ENCODE data around the gene CLCN2. TPM values are rescaled to one million over a fixed set of nuclear protein-coding genes. Genes with fewer than 3 reads are reported as not detected.

CLCN2 gene
- total RNA-seq, 1 donor from 2014 or later = 16.9 TPM

GRCh38 chr3:184347321-184348056 is 13.9 kb downstream of the CLCN2 start:
- H3K4me3 Mint-ChIP-seq = no peak overlapping the region

GRCh38 chr3:184346480-184347190 is 14.8 kb downstream of the CLCN2 start:
- Mint-ChIP-seq H3K27ac (peak overlapping the region; percentile 81), H3K27me3 (ENCODE audit: low read depth) (no peaks in the 10 kb centered on the region), H3K4me1 (peaks cover 18% of the 10 kb centered on the region), H3K9me3 (no peaks in the 10 kb centered on the region), H3K4me3 (no peak overlapping the region), H3K36me3 (peaks cover 7% of the 10 kb centered on the region)
- no peak for TF ChIP-seq CTCF (IDR thresholded peaks at IDR 0.05; ENCODE audit: unreplicated experiment)
- no peak for DNase-seq (ENCODE audit: low spot score in 2 of 2, unreplicated experiment in 2 of 2)

More at GRCh38 chr3:184347321-184348056, 13.9 kb downstream of the CLCN2 start:
- TF ChIP-seq CTCF (IDR thresholded peaks at IDR 0.05; ENCODE audit: unreplicated experiment) = no peak
- H3K9me3 Mint-ChIP-seq = no peaks in the 10 kb centered on the region
- peaks cover 10% of the 10 kb centered on the region for H3K36me3 Mint-ChIP-seq
- no peak for DNase-seq (ENCODE audit: low spot score in 2 of 2, unreplicated experiment in 2 of 2)
- H3K27ac Mint-ChIP-seq = peak overlapping the region; percentile 81
- H3K4me1 Mint-ChIP-seq = peaks cover 21% of the 10 kb centered on the region
- H3K27me3 Mint-ChIP-seq (ENCODE audit: low read depth) = no peaks in the 10 kb centered on the region

GRCh38 chr3:184345317-184346144 is 15.9 kb downstream of the CLCN2 start:
- H3K4me1 Mint-ChIP-seq = peaks cover 13% of the 10 kb centered on the region
- no peak overlapping the region for H3K4me3 Mint-ChIP-seq
- no peak for DNase-seq (ENCODE audit: low spot score in 2 of 2, unreplicated experiment in 2 of 2)
- no peaks in the 10 kb centered on the region for H3K9me3 Mint-ChIP-seq
- no peak for TF ChIP-seq CTCF (IDR thresholded peaks at IDR 0.05; ENCODE audit: unreplicated experiment)
- peak overlapping the region; percentile 40 for H3K27ac Mint-ChIP-seq
- no peaks in the 10 kb centered on the region for H3K27me3 Mint-ChIP-seq (ENCODE audit: low read depth)
- H3K36me3 Mint-ChIP-seq = peaks cover 7% of the 10 kb centered on the region

GRCh38 chr3:184344579-184345316 is 16.7 kb downstream of the CLCN2 start:
- Mint-ChIP-seq H3K36me3 (peaks cover 7% of the 10 kb centered on the region), H3K9me3 (no peaks in the 10 kb centered on the region), H3K4me1 (peaks cover 13% of the 10 kb centered on the region), H3K27ac (no peak overlapping the region), H3K4me3 (no peak overlapping the region), H3K27me3 (ENCODE audit: low read depth) (no peaks in the 10 kb centered on the region)
- DNase-seq (ENCODE audit: low spot score in 2 of 2, unreplicated experiment in 2 of 2) = no peak
- TF ChIP-seq CTCF (IDR thresholded peaks at IDR 0.05; ENCODE audit: unreplicated experiment) = no peak

Measured in mesothelial cell of epicardium (in vitro differentiated cells).